ENCODE data around the gene SPTBN4. TPM values are rescaled to one million over a fixed set of nuclear protein-coding genes. Genes with fewer than 3 reads are reported as not detected.

SPTBN4 gene
- polyA plus RNA-seq, 1 donor from 2014 or later: 12.7 TPM

GRCh38 chr19:40556953-40557530 lies 90.2 kb downstream of the SPTBN4 start:
- Histone ChIP-seq H3K27ac (ENCODE audit: low read length) (no peak overlapping the region), H3K9me3 (ENCODE audit: low read length) (no peaks in the 10 kb centered on the region), H3K9me2 (ENCODE audit: insufficient read depth, low read length) (no peaks in the 10 kb centered on the region), H3K9ac (ENCODE audit: low read length) (no peak overlapping the region), H3F3A (ENCODE audit: insufficient read depth, low read length, poor library complexity, severe bottlenecking) (no peaks in the 10 kb centered on the region), H3K4me2 (ENCODE audit: low read length) (no peak overlapping the region), H3K79me2 (replicated peaks; ENCODE audit: insufficient read depth, low read length) (no peaks in the 10 kb centered on the region), H3K36me3 (ENCODE audit: insufficient read depth, low read length) (no peaks in the 10 kb centered on the region), H2AFZ (ENCODE audit: low read depth, low read length) (no peak overlapping the region), H3K27me3 (ENCODE audit: insufficient read depth, low read depth, low read length) (peaks cover 24% of the 10 kb centered on the region), H4K20me1 (ENCODE audit: insufficient read depth) (no peaks in the 10 kb centered on the region), H3K4me3 (ENCODE audit: low read length) (no peak overlapping the region)
- TF ChIP-seq POLR2AphosphoS5 (IDR thresholded peaks at IDR 0.05): no peak
- no peak for TF ChIP-seq SMC3 (conservative IDR thresholded peaks at IDR 0.05; ENCODE audit: poor library complexity)

DNA sequence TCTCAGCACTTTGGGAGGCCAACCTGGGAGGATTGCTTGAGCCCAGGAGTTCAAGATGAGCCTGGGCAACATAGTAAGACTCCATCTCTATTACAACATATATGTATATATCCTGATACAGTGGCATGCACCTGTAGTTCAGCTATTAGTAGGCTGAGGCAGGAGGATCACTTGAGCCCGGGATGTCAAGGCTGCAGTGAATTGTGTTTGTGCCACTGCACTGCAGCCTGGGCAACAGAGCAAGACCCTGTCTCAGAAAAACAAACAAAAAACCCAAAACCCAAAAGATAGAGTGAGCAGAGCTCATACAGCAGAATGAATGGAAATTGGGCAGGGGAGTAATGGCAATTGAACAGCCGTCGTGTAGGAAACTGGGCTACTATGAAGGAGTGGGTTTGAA lies 92.6 kb downstream of the SPTBN4 start:
- H3K79me2 ChIP-seq (replicated peaks; ENCODE audit: insufficient read depth, low read length): no peaks in the 10 kb centered on the region
- peaks cover 10% of the 10 kb centered on the region for H3K27me3 ChIP-seq (ENCODE audit: insufficient read depth, low read depth, low read length)
- H4K20me1 ChIP-seq (ENCODE audit: insufficient read depth): no peaks in the 10 kb centered on the region
- H3K4me2 ChIP-seq (ENCODE audit: low read length): no peak overlapping the region
- no peak overlapping the region for H3K27ac ChIP-seq (ENCODE audit: low read length)
- no peaks in the 10 kb centered on the region for H3K36me3 ChIP-seq (ENCODE audit: insufficient read depth, low read length)
- no peak for TF ChIP-seq REST (IDR thresholded peaks at IDR 0.05; ENCODE audit: borderline replicate concordance)
- TF ChIP-seq CTCF (IDR thresholded peaks at IDR 0.05; ENCODE audit: poor library complexity, severe bottlenecking): no peak
- TF ChIP-seq POLR2AphosphoS5 (IDR thresholded peaks at IDR 0.05): no peak
- no peak for TF ChIP-seq EP300 (conservative IDR thresholded peaks at IDR 0.05; ENCODE audit: poor library complexity, severe bottlenecking)
- no peak for TF ChIP-seq MXI1 (conservative IDR thresholded peaks at IDR 0.05; ENCODE audit: poor library complexity, severe bottlenecking)
- TF ChIP-seq EZH2 (IDR thresholded peaks at IDR 0.05; ENCODE audit: borderline replicate concordance, insufficient read depth, low read length, poor library complexity, severe bottlenecking): no peak
- TF ChIP-seq RAD21 (conservative IDR thresholded peaks at IDR 0.05): no peak
- no peak for TF ChIP-seq SMC3 (conservative IDR thresholded peaks at IDR 0.05; ENCODE audit: poor library complexity)
- no peak for TF ChIP-seq TAF1 (IDR thresholded peaks at IDR 0.05; ENCODE audit: low read depth)
- no peak overlapping the region for H2AFZ ChIP-seq (ENCODE audit: low read depth, low read length)
- H3K9ac ChIP-seq (ENCODE audit: low read length): no peak overlapping the region
- H3K9me3 ChIP-seq (ENCODE audit: low read length): no peaks in the 10 kb centered on the region
- H3K9me2 ChIP-seq (ENCODE audit: insufficient read depth, low read length): no peaks in the 10 kb centered on the region
- H3F3A ChIP-seq (ENCODE audit: insufficient read depth, low read length, poor library complexity, severe bottlenecking): no peaks in the 10 kb centered on the region
- H3K4me3 ChIP-seq (ENCODE audit: low read length): no peak overlapping the region

Measured in neural cell (in vitro differentiated cells).